ENCODE measurements around the gene LY9. TPM values are rescaled to one million over a fixed set of nuclear protein-coding genes. Genes with fewer than 3 reads are reported as not detected.

Gene LY9
- total and polyA plus RNA-seq, 3 donors from 2014 or later: 0.68 to 0.71 TPM; not detected in 1

GRCh38 chr1:160839746-160840145 lies 43.8 kb downstream of the LY9 start:
- Histone ChIP-seq H3K4me1 (peaks cover 14% of the 10 kb centered on the region), H3K9me3 (no peaks in the 10 kb centered on the region), H3K27ac (no peak overlapping the region), H3K36me3 (ENCODE audit: low read depth, missing control alignments) (no peaks in the 10 kb centered on the region), H3K27me3 (no peaks in the 10 kb centered on the region), H3K4me3 (no peak overlapping the region)
- TF ChIP-seq POLR2A (IDR thresholded peaks at IDR 0.05): no peak
- TF ChIP-seq CTCF (IDR thresholded peaks at IDR 0.05): no peak
- intact Hi-C loops (cut with DNase I; ENCODE audit: low total_unique reads): no loop called here
- DNase-seq: no peak
- WGBS, 2 donors: 67 to 75% methylated on average over 2 of the region's 2 CpGs

GRCh38 chr1:160841079-160841478 lies 45.1 kb downstream of the LY9 start:
- Histone ChIP-seq H3K27ac (no peak overlapping the region), H3K9me3 (no peaks in the 10 kb centered on the region), H3K36me3 (ENCODE audit: low read depth, missing control alignments) (no peaks in the 10 kb centered on the region), H3K27me3 (no peaks in the 10 kb centered on the region), H3K4me1 (peaks cover 14% of the 10 kb centered on the region), H3K4me3 (no peak overlapping the region)
- no peak for DNase-seq
- 80 to 91% methylated on average over 2 to 4 of the region's 4 CpGs for WGBS, 2 donors
- no peak for TF ChIP-seq POLR2A (IDR thresholded peaks at IDR 0.05)
- intact Hi-C loops (cut with DNase I; ENCODE audit: low total_unique reads): no loop called here

GRCh38 chr1:160844447-160845232 lies 48.7 kb downstream of the LY9 start:
- intact Hi-C loops (cut with DNase I; ENCODE audit: low total_unique reads): no loop called here
- TF ChIP-seq POLR2A (IDR thresholded peaks at IDR 0.05): no peak
- TF ChIP-seq CTCF (IDR thresholded peaks at IDR 0.05): no peak
- Histone ChIP-seq H3K9me3 (no peaks in the 10 kb centered on the region), H3K4me1 (no peaks in the 10 kb centered on the region), H3K36me3 (ENCODE audit: low read depth, missing control alignments) (no peaks in the 10 kb centered on the region), H3K27me3 (no peaks in the 10 kb centered on the region), H3K4me3 (no peak overlapping the region), H3K27ac (no peak overlapping the region)
- WGBS, 2 donors: 87 to 88% methylated on average over 12 of the region's 12 CpGs
- DNase-seq: no peak

- intact Hi-C loops (cut with DNase I; ENCODE audit: low total_unique reads): no loop called here
- H3K4me3 ChIP-seq: no peak overlapping the region
- no peaks in the 10 kb centered on the region for H3K36me3 ChIP-seq (ENCODE audit: low read depth, missing control alignments)
- no peaks in the 10 kb centered on the region for H3K9me3 ChIP-seq
- H3K4me1 ChIP-seq: no peaks in the 10 kb centered on the region
- 75 to 82% methylated on average over 12 of the region's 12 CpGs for WGBS, 2 donors
- no peak for TF ChIP-seq POLR2A (IDR thresholded peaks at IDR 0.05)
- no peak for TF ChIP-seq CTCF (IDR thresholded peaks at IDR 0.05)
- H3K27me3 ChIP-seq: no peaks in the 10 kb centered on the region
- no peak for DNase-seq
- no peak overlapping the region for H3K27ac ChIP-seq
Measured at GRCh38 chr1:160846281-160846680, 50.3 kb downstream of the LY9 start.

GRCh38 chr1:160850541-160850940 lies 54.6 kb downstream of the LY9 start:
- intact Hi-C loops (cut with DNase I; ENCODE audit: low total_unique reads): no loop called here
- Histone ChIP-seq H3K9me3 (no peaks in the 10 kb centered on the region), H3K4me3 (no peak overlapping the region), H3K27ac (no peak overlapping the region), H3K4me1 (no peaks in the 10 kb centered on the region), H3K36me3 (ENCODE audit: low read depth, missing control alignments) (no peaks in the 10 kb centered on the region), H3K27me3 (no peaks in the 10 kb centered on the region)
- TF ChIP-seq POLR2A (IDR thresholded peaks at IDR 0.05) (no peak), CTCF (IDR thresholded peaks at IDR 0.05) (no peak)
- WGBS, 2 donors: 85 to 86% methylated on average over 5 of the region's 5 CpGs
- DNase-seq: no peak

Measured in testis (tissue), 3 donors.